Omental fat pad (tissue), 4 donors: ENCODE results near the gene SCN5A. TPM values are rescaled to one million over a fixed set of nuclear protein-coding genes. Genes with fewer than 3 reads are reported as not detected.
"Not testable (repeated sequence)": the region's sequence is repeated elsewhere in the genome, so short reads cannot be mapped to it uniquely, and the experiment has no call there.

Experiments
- ATAC-seq: fragments of 150-250 bp; one replicate; pipeline ENCODE4 v1.9.1; 2016; ENCODE audit warnings: mild to moderate bottlenecking, moderate library complexity; ENCODE audit not compliant: low FRiP score
- DNase-seq: peaks from one replicate; pipeline ENCODE4 v3.0.0-alpha.2; 2019; ENCODE audit warnings: low spot score
- CTCF ChIP-seq, 3 donors: fragments of 450-650 bp; IDR thresholded peaks; one replicate each; pipeline ENCODE4 v1.5.1; 2016 to 2017; ENCODE audit warnings: antibody characterized with exemption in 3 of 3, mild to moderate bottlenecking in 3 of 3, moderate library complexity in 2 of 3
- total RNA-seq, 4 donors: library from RNA; depleted of rRNA; stranded (reverse); fragments of >200 nt; gene quantifications; one replicate each; pipeline ENCODE4 v1.1.0, GENCODE V29; 2016

Gene SCN5A
- total RNA-seq, 4 donors from 2014 or later, result 0.06 to 0.79 (median 0.09) TPM; not detected in 1

GRCh38 chr3:38576131-38576525, 73.4 kb downstream of the SCN5A start:
- DNase-seq (no peak), ATAC-seq (no peak)
- no peak for TF ChIP-seq CTCF (IDR thresholded peaks at IDR 0.05)

GRCh38 chr3:38575279-38575843, 74.1 kb downstream of the SCN5A start:
- ATAC-seq, result no peak
- no peak for TF ChIP-seq CTCF (IDR thresholded peaks at IDR 0.05)
- no peak for DNase-seq

GRCh38 chr3:38574411-38575278, 74.8 kb downstream of the SCN5A start:
- no peak for ATAC-seq
- no peak for DNase-seq
- no peak for TF ChIP-seq CTCF (IDR thresholded peaks at IDR 0.05)

GRCh38 chr3:38573556-38573955, 75.9 kb downstream of the SCN5A start:
- DNase-seq (no peak), ATAC-seq (no peak)
- no peak for TF ChIP-seq CTCF (IDR thresholded peaks at IDR 0.05)

GRCh38 chr3:38573111-38573510, 76.4 kb downstream of the SCN5A start:
- ATAC-seq, result no peak
- TF ChIP-seq CTCF (IDR thresholded peaks at IDR 0.05), result no peak
- DNase-seq, result no peak

GRCh38 chr3:38567498-38567897, 82.0 kb downstream of the SCN5A start:
- no peak for TF ChIP-seq CTCF (IDR thresholded peaks at IDR 0.05)
- no peak for ATAC-seq
- DNase-seq, result no peak

GRCh38 chr3:38566794-38567193, 82.7 kb downstream of the SCN5A start:
- not testable (repeated sequence) for ATAC-seq, DNase-seq
